HepG2 (cell line): ENCODE results near the gene GRIN2D. TPM values are rescaled to one million over a fixed set of nuclear protein-coding genes. Genes with fewer than 3 reads are reported as not detected.

Experiments used
- ATF2 ChIP-seq: sonication (generic); formaldehyde crosslinking; IDR thresholded peaks from 2 replicates; pipeline ENCODE4 v1.4.0; 2020; ENCODE audit warnings: missing genetic modification reagents
- HHEX ChIP-seq: IDR thresholded peaks from 2 replicates; pipeline ENCODE4 v1.6.1; 2016; ENCODE audit warnings: control low read depth
- NR2F2 ChIP-seq: IDR thresholded peaks from 2 replicates; pipeline ENCODE4 v1.6.1; 2012; ENCODE audit warnings: low read depth, inconsistent platforms, borderline replicate concordance
- PAWR ChIP-seq: sonication (generic); formaldehyde crosslinking; IDR thresholded peaks from 2 replicates; pipeline ENCODE4 v1.4.0; 2020; ENCODE audit warnings: missing genetic modification reagents, mild to moderate bottlenecking, borderline replicate concordance
- PHF8 ChIP-seq: sonication (generic); formaldehyde crosslinking; IDR thresholded peaks from 2 replicates; pipeline ENCODE4 v1.5.0; 2020; ENCODE audit warnings: missing genetic modification reagents
- POGZ ChIP-seq: sonication (generic); formaldehyde crosslinking; IDR thresholded peaks from 2 replicates; pipeline ENCODE4 v1.4.0; 2020; ENCODE audit warnings: mild to moderate bottlenecking, missing genetic modification reagents
- RFX3 ChIP-seq: IDR thresholded peaks from 2 replicates; pipeline ENCODE4 v1.6.1; 2016; ENCODE audit warnings: missing biosample characterization, missing genetic modification reagents
- RFX5 ChIP-seq: IDR thresholded peaks from 2 replicates; pipeline ENCODE4 v1.6.1; 2011; ENCODE audit warnings: low read depth, low read length, improper control_type of control experiment
- SNAPC2 ChIP-seq: sonication (generic); formaldehyde crosslinking; IDR thresholded peaks from 2 replicates; pipeline ENCODE4 v1.8.1; 2022; ENCODE audit warnings: mild to moderate bottlenecking, missing genetic modification reagents
- SRSF9 ChIP-seq: fragments of 200-400 bp; formaldehyde crosslinking; IDR thresholded peaks from 2 replicates; pipeline ENCODE4 v1.6.1; 2018; ENCODE audit warnings: borderline replicate concordance, mild to moderate bottlenecking, low read depth, low read length; ENCODE audit not compliant: insufficient read depth, poor library complexity, severe bottlenecking
- TAF1 ChIP-seq: sonication (generic); formaldehyde crosslinking; IDR thresholded peaks from 2 replicates; pipeline ENCODE4 v1.4.0; 2020; ENCODE audit warnings: missing genetic modification reagents
- TCF12 ChIP-seq, 2 experiments: fragments of 450-650 bp in 1 of 2; sonication (generic) in 1 of 2; formaldehyde crosslinking in 1 of 2; IDR thresholded peaks; 2 replicates each; pipeline versions ENCODE4 v1.6.1 to v1.8.0; 2017 to 2022; ENCODE audit warnings: antibody characterized with exemption in 1 of 2, mild to moderate bottlenecking in 1 of 2, missing genetic modification reagents in 1 of 2, moderate library complexity in 1 of 2
- TEAD3 ChIP-seq: optimal IDR thresholded peaks from 2 replicates; pipeline ENCODE3; 2016; ENCODE audit warnings: borderline replicate concordance
- ZFP82 ChIP-seq: sonication (generic); formaldehyde crosslinking; IDR thresholded peaks from 2 replicates; pipeline ENCODE4 v1.5.1; 2020; ENCODE audit warnings: mild to moderate bottlenecking, missing genetic modification reagents, borderline replicate concordance
- ZNF180 ChIP-seq: sonication (generic); formaldehyde crosslinking; IDR thresholded peaks from 2 replicates; pipeline ENCODE4 v1.4.0; 2020; ENCODE audit warnings: low read depth, missing genetic modification reagents, borderline replicate concordance
- ZNF337 ChIP-seq: sonication (generic); formaldehyde crosslinking; IDR thresholded peaks from 2 replicates; pipeline ENCODE4 v1.5.1; 2020; ENCODE audit warnings: missing genetic modification reagents, low read depth, mild to moderate bottlenecking, borderline replicate concordance
- ZNF350 ChIP-seq: sonication (generic); formaldehyde crosslinking; IDR thresholded peaks from 2 replicates; pipeline ENCODE4 v1.4.0; 2020; ENCODE audit warnings: mild to moderate bottlenecking, low read depth, missing genetic modification reagents, borderline replicate concordance
- ZNF780A ChIP-seq: sonication (generic); formaldehyde crosslinking; IDR thresholded peaks from 2 replicates; pipeline ENCODE4 v1.8.0; 2022; ENCODE audit warnings: mild to moderate bottlenecking, missing genetic modification reagents, moderate library complexity
- ZNF790 ChIP-seq: sonication (generic); formaldehyde crosslinking; IDR thresholded peaks from 2 replicates; pipeline ENCODE4 v1.8.0; 2022; ENCODE audit warnings: missing genetic modification reagents, mild to moderate bottlenecking, borderline replicate concordance
- polyA plus RNA-seq, 8 experiments: library from polyadenylated mRNA; depleted of rRNA in 3 of 8; stranded (reverse) in 7 of 8; unstranded in 1 of 8; fragments of >200 nt; fragmentation: Illumina TruSeq in 4 of 8; extraction: Trizol in 4 of 8; gene quantifications; 2 replicates each; pipeline versions ENCODE4 v1.2.1 to v1.2.3, GENCODE V29; 2011 to 2016; ENCODE audit warnings: low read depth in 4 of 8, missing spikeins in 1 of 8, mixed read lengths in 1 of 8; ENCODE audit not compliant: insufficient read depth in 1 of 8
- total RNA-seq, 5 experiments: library from RNA; depleted of rRNA; stranded (reverse); fragments of >200 nt; fragmentation: Illumina TruSeq; extraction: Trizol; gene quantifications; 2 replicates each; pipeline ENCODE4 v1.2.3, GENCODE V29; 2016; ENCODE audit warnings: low read depth in 1 of 5
- TF ChIP-seq, protein P1 (sequence below): IDR thresholded peaks from 2 replicates; pipeline ENCODE4 v1.6.1; 2016; ENCODE audit warnings: low read depth, missing genetic modification reagents, missing compliant biosample characterization
- TF ChIP-seq, protein P2 (sequence below): sonication (generic); formaldehyde crosslinking; IDR thresholded peaks from 2 replicates; pipeline ENCODE4 v1.5.1; 2020; ENCODE audit warnings: mild to moderate bottlenecking, moderate library complexity, missing genetic modification reagents

GRIN2D gene
- total and polyA plus RNA-seq, 2 of the 13 experiments (the other 11 are each of a cell fraction or from before 2014, with no cell fraction given): 0.02 to 0.13 TPM

- TF ChIP-seq, protein P1, sequence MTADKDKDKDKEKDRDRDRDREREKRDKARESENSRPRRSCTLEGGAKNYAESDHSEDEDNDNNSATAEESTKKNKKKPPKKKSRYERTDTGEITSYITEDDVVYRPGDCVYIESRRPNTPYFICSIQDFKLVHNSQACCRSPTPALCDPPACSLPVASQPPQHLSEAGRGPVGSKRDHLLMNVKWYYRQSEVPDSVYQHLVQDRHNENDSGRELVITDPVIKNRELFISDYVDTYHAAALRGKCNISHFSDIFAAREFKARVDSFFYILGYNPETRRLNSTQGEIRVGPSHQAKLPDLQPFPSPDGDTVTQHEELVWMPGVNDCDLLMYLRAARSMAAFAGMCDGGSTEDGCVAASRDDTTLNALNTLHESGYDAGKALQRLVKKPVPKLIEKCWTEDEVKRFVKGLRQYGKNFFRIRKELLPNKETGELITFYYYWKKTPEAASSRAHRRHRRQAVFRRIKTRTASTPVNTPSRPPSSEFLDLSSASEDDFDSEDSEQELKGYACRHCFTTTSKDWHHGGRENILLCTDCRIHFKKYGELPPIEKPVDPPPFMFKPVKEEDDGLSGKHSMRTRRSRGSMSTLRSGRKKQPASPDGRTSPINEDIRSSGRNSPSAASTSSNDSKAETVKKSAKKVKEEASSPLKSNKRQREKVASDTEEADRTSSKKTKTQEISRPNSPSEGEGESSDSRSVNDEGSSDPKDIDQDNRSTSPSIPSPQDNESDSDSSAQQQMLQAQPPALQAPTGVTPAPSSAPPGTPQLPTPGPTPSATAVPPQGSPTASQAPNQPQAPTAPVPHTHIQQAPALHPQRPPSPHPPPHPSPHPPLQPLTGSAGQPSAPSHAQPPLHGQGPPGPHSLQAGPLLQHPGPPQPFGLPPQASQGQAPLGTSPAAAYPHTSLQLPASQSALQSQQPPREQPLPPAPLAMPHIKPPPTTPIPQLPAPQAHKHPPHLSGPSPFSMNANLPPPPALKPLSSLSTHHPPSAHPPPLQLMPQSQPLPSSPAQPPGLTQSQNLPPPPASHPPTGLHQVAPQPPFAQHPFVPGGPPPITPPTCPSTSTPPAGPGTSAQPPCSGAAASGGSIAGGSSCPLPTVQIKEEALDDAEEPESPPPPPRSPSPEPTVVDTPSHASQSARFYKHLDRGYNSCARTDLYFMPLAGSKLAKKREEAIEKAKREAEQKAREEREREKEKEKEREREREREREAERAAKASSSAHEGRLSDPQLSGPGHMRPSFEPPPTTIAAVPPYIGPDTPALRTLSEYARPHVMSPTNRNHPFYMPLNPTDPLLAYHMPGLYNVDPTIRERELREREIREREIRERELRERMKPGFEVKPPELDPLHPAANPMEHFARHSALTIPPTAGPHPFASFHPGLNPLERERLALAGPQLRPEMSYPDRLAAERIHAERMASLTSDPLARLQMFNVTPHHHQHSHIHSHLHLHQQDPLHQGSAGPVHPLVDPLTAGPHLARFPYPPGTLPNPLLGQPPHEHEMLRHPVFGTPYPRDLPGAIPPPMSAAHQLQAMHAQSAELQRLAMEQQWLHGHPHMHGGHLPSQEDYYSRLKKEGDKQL (CRISPR knock-in tag): no peak
- TF ChIP-seq ZNF780A (CRISPR knock-in tag) (no peak), TCF12 (IDR thresholded peaks at IDR 0.05) (no peak), TCF12 (CRISPR knock-in tag; IDR thresholded peaks at IDR 0.05) (no peak), ZNF337 (CRISPR knock-in tag) (no peak), TAF1 (CRISPR knock-in tag) (peak; percentile 71; the same call in 1 of the 2 replicates), RFX3 (CRISPR knock-in tag) (no peak), RFX5 (no peak), HHEX (CRISPR knock-in tag) (no peak), ZFP82 (CRISPR knock-in tag) (0 out of 2 replicates have a peak, but pooled peaks have one; percentile 82), PHF8 (CRISPR knock-in tag) (peak; percentile 97), SNAPC2 (no peak), ATF2 (CRISPR knock-in tag) (no peak), PAWR (CRISPR knock-in tag) (peak; percentile 91; the same call in 1 of the 2 replicates), SRSF9 (no peak), TEAD3 (CRISPR knock-in tag) (peak; percentile 23), ZNF790 (peak; percentile 28; the same call in 1 of the 2 replicates), ZNF180 (no peak), NR2F2 (no peak), POGZ (CRISPR knock-in tag) (no peak; the same call in 1 of the 2 replicates), ZNF350 (peak; percentile 31; the same call in 1 of the 2 replicates)
- TF ChIP-seq, protein P2, sequence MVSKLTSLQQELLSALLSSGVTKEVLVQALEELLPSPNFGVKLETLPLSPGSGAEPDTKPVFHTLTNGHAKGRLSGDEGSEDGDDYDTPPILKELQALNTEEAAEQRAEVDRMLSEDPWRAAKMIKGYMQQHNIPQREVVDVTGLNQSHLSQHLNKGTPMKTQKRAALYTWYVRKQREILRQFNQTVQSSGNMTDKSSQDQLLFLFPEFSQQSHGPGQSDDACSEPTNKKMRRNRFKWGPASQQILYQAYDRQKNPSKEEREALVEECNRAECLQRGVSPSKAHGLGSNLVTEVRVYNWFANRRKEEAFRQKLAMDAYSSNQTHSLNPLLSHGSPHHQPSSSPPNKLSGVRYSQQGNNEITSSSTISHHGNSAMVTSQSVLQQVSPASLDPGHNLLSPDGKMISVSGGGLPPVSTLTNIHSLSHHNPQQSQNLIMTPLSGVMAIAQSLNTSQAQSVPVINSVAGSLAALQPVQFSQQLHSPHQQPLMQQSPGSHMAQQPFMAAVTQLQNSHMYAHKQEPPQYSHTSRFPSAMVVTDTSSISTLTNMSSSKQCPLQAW (CRISPR knock-in tag): peak; percentile 69
Observed at GRCh38 chr19:48390188-48391099, 3.0 kb upstream of the GRIN2D start (continued).
